Duodenal mucosa (tissue), 2 donors: ENCODE data around the gene LAG3.

Source experiments
- H3K27ac ChIP-seq: one replicate; pipeline ENCODE4 v1.7.0; 2013; ENCODE audit warnings: low read depth, low read length
- H3K27me3 ChIP-seq, 2 donors: one replicate each; pipeline ENCODE4 v1.7.0; 2013; ENCODE audit warnings: low read length in 2 of 2, control low read depth in 1 of 2; ENCODE audit not compliant: insufficient read depth in 2 of 2, control insufficient read depth in 1 of 2
- H3K36me3 ChIP-seq, 2 donors: one replicate each; pipeline ENCODE4 v1.7.0; 2013; ENCODE audit warnings: low read length in 2 of 2, control low read depth in 1 of 2; ENCODE audit not compliant: insufficient read depth in 2 of 2, control insufficient read depth in 1 of 2
- H3K4me1 ChIP-seq, 2 donors: one replicate each; pipeline ENCODE4 v1.7.0; 2013; ENCODE audit warnings: low read length in 2 of 2, control low read depth in 1 of 2; ENCODE audit not compliant: insufficient read depth in 2 of 2, control insufficient read depth in 1 of 2
- H3K4me3 ChIP-seq, 2 donors: one replicate each; pipeline ENCODE4 v1.7.0; 2013; ENCODE audit warnings: low read length in 2 of 2, low read depth in 1 of 2
- H3K9ac ChIP-seq, 2 donors: one replicate each; pipeline ENCODE4 v1.7.0; 2013; ENCODE audit warnings: low read length in 2 of 2, low read depth in 1 of 2
- H3K9me3 ChIP-seq, 2 donors: one replicate each; pipeline ENCODE4 v1.7.0; 2013; ENCODE audit warnings: low read length in 2 of 2, control low read depth in 1 of 2; ENCODE audit not compliant: control insufficient read depth in 1 of 2

LAG3 gene

GRCh38 chr12:6821591-6822425 lies 49.5 kb downstream of the LAG3 start, which contains the start of gene GPR162:
Gene GPR162, plus strand, starts transcription at chr12:6821821. Its CDS starts 2,078 bp downstream, at chr12:6823899.
- Histone ChIP-seq H3K4me3 (peak within 1 kb of the TSS; percentile 49 to 53), H3K27me3 (peaks cover 33 to 51% of the 10 kb centered on the region in 2 donors), H3K4me1 (peaks cover 11 to 17% of the 10 kb centered on the region in 2 donors), H3K27ac (no peak within 1 kb of the TSS), H3K9me3 (no peaks in the 10 kb centered on the region), H3K36me3 (peaks cover 0 to 5% of the 10 kb centered on the region in 2 donors), H3K9ac (peak within 1 kb of the TSS in 1 of 2 donors; percentile 25)

DNA sequence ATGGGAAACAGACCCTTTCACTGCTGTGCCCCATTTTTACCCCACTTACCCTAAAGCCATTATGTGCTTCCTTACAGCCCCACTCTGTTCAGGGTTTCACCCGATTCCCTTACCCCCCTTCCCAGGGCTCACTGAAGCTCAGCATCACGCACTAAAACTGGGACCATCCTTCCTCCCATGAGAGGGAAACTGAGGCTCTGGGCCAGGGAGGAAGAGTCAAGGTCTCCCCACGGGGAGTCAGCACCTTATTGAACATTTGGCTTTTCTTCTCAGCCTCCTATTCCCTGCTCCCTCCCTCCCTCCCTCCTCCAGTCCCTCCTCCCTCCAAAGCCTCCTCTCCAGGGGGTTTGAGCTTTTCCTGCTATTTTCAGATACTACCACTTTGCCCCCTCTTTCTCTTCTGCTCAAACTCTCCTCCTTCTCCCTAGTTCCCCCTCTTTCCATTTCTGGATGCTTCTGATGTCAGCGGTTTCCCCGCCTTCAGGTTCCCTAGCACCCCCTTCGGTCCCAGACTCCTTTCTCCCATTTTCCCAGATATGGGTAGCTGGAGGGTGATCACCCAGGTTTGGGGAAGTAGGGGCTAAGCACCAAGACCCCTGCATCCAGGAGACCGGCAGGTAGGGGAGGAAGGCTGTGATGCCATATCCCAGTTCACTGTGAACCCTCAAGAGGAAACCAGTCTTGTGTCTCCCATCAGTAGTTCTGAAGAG lies 50.3 kb downstream of the LAG3 start:
- Histone ChIP-seq H3K4me3 (peak overlapping the region in 1 of 2 donors; percentile 49), H3K36me3 (peaks cover 0 to 4% of the 10 kb centered on the region in 2 donors), H3K27ac (no peak overlapping the region), H3K27me3 (peaks cover 33 to 49% of the 10 kb centered on the region in 2 donors), H3K9me3 (no peaks in the 10 kb centered on the region), H3K9ac (no peak overlapping the region), H3K4me1 (peaks cover 11 to 24% of the 10 kb centered on the region in 2 donors)

DNA sequence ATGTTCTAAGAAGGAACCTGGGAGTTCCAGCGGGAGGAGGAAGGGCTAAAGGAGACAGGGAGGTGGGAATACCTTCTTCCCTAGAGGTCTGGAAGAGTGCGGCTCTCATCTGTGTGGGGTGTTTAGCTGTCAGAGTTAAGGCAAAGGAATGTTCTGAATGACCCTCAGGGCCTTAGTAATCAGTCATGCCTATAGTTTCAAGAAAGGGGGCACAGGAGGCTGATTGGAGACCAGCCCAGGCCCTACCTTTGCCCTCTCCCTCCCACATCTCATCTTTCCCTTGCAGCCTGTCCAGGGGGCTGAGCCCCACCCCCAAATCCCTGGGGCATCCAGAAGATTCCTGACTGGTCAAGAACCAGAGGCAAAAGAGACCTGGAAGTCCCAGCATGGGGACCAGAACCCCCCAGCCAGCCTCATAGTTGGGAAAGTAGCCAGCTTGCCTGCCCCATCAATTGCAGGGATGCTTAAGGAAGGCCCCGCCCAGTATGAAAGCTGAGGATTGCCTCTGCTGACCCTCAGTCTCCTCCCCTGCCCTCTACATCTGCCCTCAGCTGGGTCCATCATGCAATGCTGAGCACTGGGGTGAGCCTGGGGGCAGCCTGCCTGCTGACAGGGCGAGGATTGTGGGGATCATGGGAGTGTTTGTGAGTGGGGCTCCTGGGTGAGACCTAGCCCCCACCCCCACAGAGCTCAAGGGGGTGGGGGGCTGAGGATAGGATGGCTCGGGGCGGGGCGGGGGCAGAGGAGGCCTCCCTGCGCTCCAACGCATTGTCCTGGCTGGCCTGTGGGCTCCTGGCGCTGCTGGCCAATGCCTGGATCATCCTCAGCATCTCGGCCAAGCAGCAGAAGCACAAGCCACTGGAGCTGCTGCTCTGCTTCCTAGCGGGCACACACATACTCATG lies 51.1 kb downstream of the LAG3 start:
- Histone ChIP-seq H3K36me3 (no peaks in the 10 kb centered on the region), H3K4me1 (peaks cover 11 to 27% of the 10 kb centered on the region in 2 donors), H3K9me3 (no peaks in the 10 kb centered on the region), H3K4me3 (no peak overlapping the region), H3K27me3 (peaks cover 33 to 49% of the 10 kb centered on the region in 2 donors), H3K27ac (no peak overlapping the region), H3K9ac (no peak overlapping the region)

DNA sequence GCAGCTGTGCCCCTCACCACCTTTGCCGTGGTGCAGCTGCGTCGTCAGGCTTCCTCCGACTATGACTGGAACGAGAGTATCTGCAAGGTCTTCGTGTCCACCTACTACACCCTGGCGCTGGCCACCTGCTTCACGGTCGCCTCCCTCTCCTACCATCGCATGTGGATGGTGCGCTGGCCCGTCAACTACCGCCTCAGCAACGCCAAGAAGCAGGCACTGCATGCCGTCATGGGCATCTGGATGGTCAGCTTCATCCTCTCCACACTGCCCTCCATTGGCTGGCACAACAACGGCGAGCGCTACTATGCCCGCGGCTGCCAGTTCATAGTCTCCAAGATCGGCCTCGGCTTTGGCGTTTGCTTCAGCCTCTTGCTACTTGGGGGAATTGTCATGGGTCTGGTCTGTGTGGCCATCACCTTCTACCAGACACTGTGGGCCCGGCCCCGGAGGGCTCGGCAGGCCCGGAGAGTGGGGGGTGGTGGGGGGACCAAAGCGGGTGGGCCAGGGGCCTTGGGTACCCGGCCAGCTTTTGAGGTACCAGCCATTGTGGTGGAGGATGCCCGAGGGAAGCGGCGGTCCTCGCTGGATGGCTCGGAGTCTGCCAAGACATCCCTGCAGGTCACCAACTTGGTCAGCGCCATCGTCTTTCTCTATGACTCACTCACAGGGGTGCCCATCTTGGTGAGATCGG lies 51.9 kb downstream of the LAG3 start:
- no peak overlapping the region for H3K27ac ChIP-seq

GRCh38 chr12:6824901-6825381 lies 52.6 kb downstream of the LAG3 start:
- H3K27me3 ChIP-seq: peaks cover 36 to 44% of the 10 kb centered on the region in 2 donors
- no peak overlapping the region for H3K27ac ChIP-seq
- no peak overlapping the region for H3K9ac ChIP-seq
- peaks cover 16 to 39% of the 10 kb centered on the region in 2 donors for H3K4me1 ChIP-seq
- no peaks in the 10 kb centered on the region for H3K9me3 ChIP-seq
- no peaks in the 10 kb centered on the region for H3K36me3 ChIP-seq
- H3K4me3 ChIP-seq: no peak overlapping the region

More for the DNA sequence above, 51.9 kb downstream of the LAG3 start:
- peaks cover 34 to 49% of the 10 kb centered on the region in 2 donors for H3K27me3 ChIP-seq
- no peak overlapping the region for H3K4me3 ChIP-seq
- H3K9me3 ChIP-seq: no peaks in the 10 kb centered on the region
- H3K4me1 ChIP-seq: peaks cover 11 to 32% of the 10 kb centered on the region in 2 donors
- H3K36me3 ChIP-seq: no peaks in the 10 kb centered on the region
- H3K9ac ChIP-seq: no peak overlapping the region

DNA sequence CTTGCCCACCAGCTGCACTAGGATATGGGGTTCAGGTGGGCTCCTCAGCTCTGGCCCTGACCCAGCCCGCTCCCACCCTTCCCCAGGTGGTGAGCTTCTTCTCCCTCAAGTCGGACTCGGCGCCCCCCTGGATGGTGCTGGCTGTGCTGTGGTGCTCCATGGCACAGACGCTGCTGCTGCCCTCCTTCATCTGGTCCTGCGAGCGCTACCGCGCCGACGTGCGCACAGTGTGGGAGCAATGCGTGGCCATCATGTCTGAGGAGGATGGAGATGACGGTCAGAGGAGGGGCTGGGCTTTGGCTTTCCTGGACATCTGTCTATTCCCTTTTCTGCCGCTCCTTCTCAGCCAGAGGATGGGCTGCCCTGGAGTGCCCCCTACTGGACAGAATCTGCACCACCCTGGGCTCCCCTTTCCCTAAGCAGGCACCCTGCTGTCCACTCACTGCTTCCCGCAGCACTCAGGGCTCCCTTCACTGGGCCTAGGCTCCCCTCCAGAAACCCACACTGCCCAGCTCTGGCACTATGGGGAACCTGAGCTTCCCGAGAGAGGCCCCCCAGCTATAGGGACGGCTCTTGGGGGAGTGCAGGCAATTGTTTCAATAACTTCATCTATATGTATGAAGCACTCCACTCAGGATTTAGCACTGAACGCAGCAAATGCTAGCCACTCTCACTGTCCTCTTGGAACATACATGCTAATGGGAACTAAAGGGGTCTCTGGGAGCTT lies 53.2 kb downstream of the LAG3 start:
- no peak overlapping the region for H3K9ac ChIP-seq
- peak overlapping the region in 1 of 2 donors; percentile 32 for H3K4me3 ChIP-seq

GRCh38 chr12:6826125-6826733 lies 53.9 kb downstream of the LAG3 start:
- no peak overlapping the region for H3K27ac ChIP-seq
- H3K4me3 ChIP-seq: no peak overlapping the region
- H3K9ac ChIP-seq: no peak overlapping the region
- no peaks in the 10 kb centered on the region for H3K9me3 ChIP-seq
- H3K4me1 ChIP-seq: peaks cover 10 to 39% of the 10 kb centered on the region in 2 donors
- no peaks in the 10 kb centered on the region for H3K36me3 ChIP-seq
- H3K27me3 ChIP-seq: peaks cover 29 to 33% of the 10 kb centered on the region in 2 donors

More for the DNA sequence above, 53.2 kb downstream of the LAG3 start:
- H3K27ac ChIP-seq: no peak overlapping the region
- H3K4me1 ChIP-seq: peaks cover 16 to 43% of the 10 kb centered on the region in 2 donors
- H3K9me3 ChIP-seq: no peaks in the 10 kb centered on the region
- peaks cover 33 to 38% of the 10 kb centered on the region in 2 donors for H3K27me3 ChIP-seq
- H3K36me3 ChIP-seq: no peaks in the 10 kb centered on the region

DNA sequence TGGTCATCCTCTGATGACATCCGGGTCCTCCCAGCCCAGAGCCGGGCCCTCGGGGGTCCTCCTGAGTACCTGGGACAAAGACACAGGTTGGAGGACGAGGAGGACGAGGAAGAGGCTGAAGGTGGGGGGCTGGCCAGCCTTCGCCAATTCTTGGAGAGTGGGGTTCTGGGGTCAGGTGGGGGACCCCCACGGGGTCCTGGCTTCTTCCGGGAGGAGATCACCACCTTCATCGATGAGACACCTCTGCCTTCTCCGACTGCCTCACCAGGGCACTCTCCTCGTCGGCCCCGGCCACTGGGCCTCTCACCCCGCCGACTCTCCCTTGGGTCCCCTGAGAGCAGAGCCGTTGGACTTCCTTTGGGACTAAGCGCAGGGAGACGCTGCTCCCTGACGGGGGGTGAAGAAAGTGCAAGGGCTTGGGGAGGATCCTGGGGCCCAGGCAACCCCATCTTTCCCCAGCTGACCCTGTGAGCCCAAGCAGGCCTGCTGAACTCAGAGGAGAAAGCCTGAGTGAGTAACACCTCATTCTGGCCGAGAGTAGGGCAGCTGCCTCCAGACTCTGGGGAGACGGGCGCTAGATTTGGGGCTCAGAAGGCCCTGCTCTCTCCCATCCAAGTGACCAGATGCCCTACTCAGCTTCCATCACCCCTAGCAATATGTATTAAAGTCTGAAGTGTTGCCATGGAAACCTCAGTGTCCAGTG lies 54.6 kb downstream of the LAG3 start:
- H3K4me1 ChIP-seq: peaks cover 9 to 36% of the 10 kb centered on the region in 2 donors
- no peaks in the 10 kb centered on the region for H3K9me3 ChIP-seq
- peaks cover 0 to 4% of the 10 kb centered on the region in 2 donors for H3K36me3 ChIP-seq
- peaks cover 25 to 31% of the 10 kb centered on the region in 2 donors for H3K27me3 ChIP-seq
- peak overlapping the region in 1 of 2 donors; percentile 14 for H3K9ac ChIP-seq
- no peak overlapping the region for H3K27ac ChIP-seq
- H3K4me3 ChIP-seq: no peak overlapping the region
